HepG2 (cell line): ENCODE results near the gene PRSS22. TPM values are rescaled to one million over a fixed set of nuclear protein-coding genes. Genes with fewer than 3 reads are reported as not detected.

ENCODE experiments used
- ATAC-seq: fragments of 200-7000 bp; cut with Tn5 transposase; 3 replicates; pipeline ENCODE4 v1.9.1; 2020; ENCODE audit warnings: mild to moderate bottlenecking, moderate library complexity
- BruUV-seq: library from RNA; stranded (reverse); fragments of 400-500 nt; replicated peaks from 2 replicates; lab custom pipeline; 2021; lab: Mats Ljungman, UMichigan
- CTCF ChIA-PET: fragments of 300-600 bp; formaldehyde crosslinking; extraction: SDS; loops from one replicate; lab custom pipeline; 2021; ENCODE audit warnings: low total read pairs, inconsistent platforms, low intra/inter-chr PET ratio; lab: Yijun Ruan, JAX
- POLR2A ChIA-PET: fragments of 350-600 bp; sonication (Branson Sonifier 250); formaldehyde crosslinking; loops from one replicate; lab custom pipeline; 2020; ENCODE audit warnings: antibody characterized with exemption, inconsistent platforms; lab: Yijun Ruan, JAX
- DNase-seq: peaks from one replicate; pipeline ENCODE4 v3.0.0-alpha.2; 2015; ENCODE audit warnings: low spot score
- FAIRE-seq: peaks from 3 replicates; lab custom pipeline; 2011; peaks lifted over from hg19 to GRCh38; lab: Jason Lieb, UNC
- H2AFZ ChIP-seq: one replicate; pipeline ENCODE4 v1.6.1; 2011; ENCODE audit warnings: low read length, inconsistent platforms
- H3K27ac ChIP-seq: fragments of 300-600 bp; 3 replicates; pipeline ENCODE4 v1.8.0; 2011; ENCODE audit warnings: mixed run types, mild to moderate bottlenecking, mixed read lengths, low read length, inconsistent platforms; ENCODE audit not compliant: insufficient read depth; ENCODE audit errors: extremely low read length
- H3K27me3 ChIP-seq, 2 experiments: fragments of 200-600 bp in 1 of 2; 2 replicates in 1 of 2; 3 replicates in 1 of 2; pipeline versions ENCODE4 v1.6.0 to v1.8.0; 2011; ENCODE audit warnings: low read length in 2 of 2, mild to moderate bottlenecking in 2 of 2, moderate library complexity in 2 of 2, inconsistent platforms in 1 of 2; ENCODE audit not compliant: insufficient read depth in 2 of 2, control insufficient read depth in 1 of 2
- H3K36me3 ChIP-seq, 2 experiments: fragments of 200-600 bp in 1 of 2; replicated peaks in 1 of 2; 2 replicates in 1 of 2; 3 replicates in 1 of 2; pipeline versions ENCODE4 v1.5.1 to v1.8.0; 2011; ENCODE audit warnings: low read length in 2 of 2, inconsistent platforms in 1 of 2; ENCODE audit not compliant: insufficient read depth in 2 of 2, control insufficient read depth in 1 of 2
- H3K4me1 ChIP-seq: 2 replicates; pipeline ENCODE4 v1.5.1; 2012; ENCODE audit warnings: low read length, inconsistent platforms; ENCODE audit not compliant: insufficient read depth
- H3K4me2 ChIP-seq: 2 replicates; pipeline ENCODE4 v1.6.0; 2011; ENCODE audit warnings: low read depth, low read length, inconsistent platforms
- H3K4me3 ChIP-seq, 3 experiments: fragments of 200-600 bp in 1 of 3; sonication (generic), shearing (Covaris generic) in 1 of 3; replicated peaks in 1 of 3; 2 replicates each; pipeline ENCODE4 v1.5.1; 2011 to 2016; ENCODE audit warnings: low read length in 3 of 3, inconsistent platforms in 2 of 3, low read depth in 2 of 3, mild to moderate bottlenecking in 2 of 3, control low read depth in 1 of 3, mixed read lengths in 1 of 3; ENCODE audit not compliant: insufficient read depth in 1 of 3
- H3K79me2 ChIP-seq: one replicate; pipeline ENCODE4 v1.6.1; 2011; ENCODE audit warnings: low read length, inconsistent platforms; ENCODE audit not compliant: insufficient read depth
- H3K9ac ChIP-seq: 2 replicates; pipeline ENCODE4 v1.6.0; 2011; ENCODE audit warnings: mild to moderate bottlenecking, low read depth, low read length, inconsistent platforms; ENCODE audit not compliant: insufficient read depth
- H3K9me3 ChIP-seq: 2 replicates; pipeline ENCODE4 v1.5.1; 2012; ENCODE audit warnings: mild to moderate bottlenecking, low read length
- H4K20me1 ChIP-seq: 2 replicates; pipeline ENCODE4 v1.6.0; 2011; ENCODE audit warnings: inconsistent platforms, mild to moderate bottlenecking, low read length, moderate library complexity; ENCODE audit not compliant: insufficient read depth
- CC2D1A ChIP-seq: sonication (generic); formaldehyde crosslinking; IDR thresholded peaks from 2 replicates; pipeline ENCODE4 v1.8.1; 2023; ENCODE audit warnings: mild to moderate bottlenecking, missing genetic modification reagents
- ERF ChIP-seq: IDR thresholded peaks from 2 replicates; pipeline ENCODE4 v1.6.1; 2018; ENCODE audit warnings: missing biosample characterization, missing genetic modification reagents
- FOXK2 ChIP-seq: fragments of 450-650 bp; IDR thresholded peaks from 2 replicates; pipeline ENCODE4 v1.6.1; 2016
- NFAT5 ChIP-seq: sonication (generic); formaldehyde crosslinking; IDR thresholded peaks from 2 replicates; pipeline ENCODE4 v1.4.0; 2020; ENCODE audit warnings: missing genetic modification reagents
- NPAS2 ChIP-seq: sonication (generic); formaldehyde crosslinking; IDR thresholded peaks from 2 replicates; pipeline ENCODE4 v1.8.0; 2022; ENCODE audit warnings: mild to moderate bottlenecking, missing genetic modification reagents, borderline replicate concordance
- SP140L ChIP-seq: sonication (generic); formaldehyde crosslinking; IDR thresholded peaks from 2 replicates; pipeline ENCODE4 v1.4.0; 2020; ENCODE audit warnings: missing genetic modification reagents, borderline replicate concordance
- SRSF1 ChIP-seq: fragments of 200-400 bp; formaldehyde crosslinking; optimal IDR thresholded peaks from 2 replicates; pipeline ENCODE3; 2017; ENCODE audit warnings: mild to moderate bottlenecking, low read depth, low read length, moderate library complexity
- TCF12 ChIP-seq, 2 experiments: fragments of 450-650 bp in 1 of 2; sonication (generic) in 1 of 2; formaldehyde crosslinking in 1 of 2; IDR thresholded peaks; 2 replicates each; pipeline versions ENCODE4 v1.6.1 to v1.8.0; 2017 to 2022; ENCODE audit warnings: antibody characterized with exemption in 1 of 2, mild to moderate bottlenecking in 1 of 2, missing genetic modification reagents in 1 of 2, moderate library complexity in 1 of 2
- ZBTB46 ChIP-seq: sonication (generic); formaldehyde crosslinking; IDR thresholded peaks from 2 replicates; pipeline ENCODE4 v1.4.0; 2020; ENCODE audit warnings: mild to moderate bottlenecking, missing genetic modification reagents, borderline replicate concordance
- ZFYVE20 ChIP-seq: sonication (generic); formaldehyde crosslinking; IDR thresholded peaks from 2 replicates; pipeline ENCODE4 v1.8.0; 2023; ENCODE audit warnings: low read depth, mild to moderate bottlenecking, moderate library complexity, missing genetic modification reagents, borderline replicate concordance
- ZNF224 ChIP-seq: sonication (generic); formaldehyde crosslinking; IDR thresholded peaks from 2 replicates; pipeline ENCODE4 v1.5.0; 2020; ENCODE audit warnings: mild to moderate bottlenecking, missing genetic modification reagents
- ZNF607 ChIP-seq: sonication (generic); formaldehyde crosslinking; IDR thresholded peaks from 2 replicates; pipeline ENCODE4 v1.5.1; 2020; ENCODE audit warnings: missing genetic modification reagents, mild to moderate bottlenecking, borderline replicate concordance
- ZNF720 ChIP-seq: sonication (generic); formaldehyde crosslinking; IDR thresholded peaks from 2 replicates; pipeline ENCODE4 v1.4.0; 2020; ENCODE audit warnings: missing genetic modification reagents
- ZNF746 ChIP-seq: sonication (generic); formaldehyde crosslinking; IDR thresholded peaks from 2 replicates; pipeline ENCODE4 v1.8.0; 2022; ENCODE audit warnings: mild to moderate bottlenecking, missing genetic modification reagents
- ZNF83 ChIP-seq: sonication (generic); formaldehyde crosslinking; IDR thresholded peaks from 2 replicates; pipeline ENCODE4 v1.4.0; 2020; ENCODE audit warnings: missing genetic modification reagents, mild to moderate bottlenecking, borderline replicate concordance
- ZNF891 ChIP-seq: sonication (generic); formaldehyde crosslinking; IDR thresholded peaks from 2 replicates; pipeline ENCODE4 v1.5.0; 2020; ENCODE audit warnings: mild to moderate bottlenecking, missing genetic modification reagents
- WGBS: methylation state at CpG from one replicate; pipeline ENCODE4 v1.1.6; 2017; ENCODE audit warnings: low lambda C conversion rate; 5-methylcytosine and 5-hydroxymethylcytosine counted together
- in situ Hi-C: cut with HindIII; loops from 2 replicates; pipeline ENCODE4 v1.10.0; 2017; ENCODE audit warnings: low pct_unique_long_range_greater_than_20kb; ENCODE audit not compliant: extremely low pct_ligation_motif_present
- intact Hi-C: fragments of 100-400 bp; cut with micrococcal nuclease; formaldehyde crosslinking; loops from one replicate; pipeline ENCODE4 v1.10.0; 2022; ENCODE audit not compliant: unreplicated experiment
- polyA plus RNA-seq, 8 experiments: library from polyadenylated mRNA; depleted of rRNA in 3 of 8; stranded (reverse) in 7 of 8; unstranded in 1 of 8; fragments of >200 nt; fragmentation: Illumina TruSeq in 4 of 8; extraction: Trizol in 4 of 8; gene quantifications; 2 replicates each; pipeline versions ENCODE4 v1.2.1 to v1.2.3, GENCODE V29; 2011 to 2016; ENCODE audit warnings: low read depth in 4 of 8, missing spikeins in 1 of 8, mixed read lengths in 1 of 8; ENCODE audit not compliant: insufficient read depth in 1 of 8
- total RNA-seq, 5 experiments: library from RNA; depleted of rRNA; stranded (reverse); fragments of >200 nt; fragmentation: Illumina TruSeq; extraction: Trizol; gene quantifications; 2 replicates each; pipeline ENCODE4 v1.2.3, GENCODE V29; 2016; ENCODE audit warnings: low read depth in 1 of 5

The PRSS22 gene
- total and polyA plus RNA-seq, 2 of the 13 experiments (the other 11 are each of a cell fraction or from before 2014, with no cell fraction given): 0.24 to 0.32 TPM

- no peak overlapping the region for H3K4me3 ChIP-seq
- no peaks in the 10 kb centered on the region for H3K36me3 ChIP-seq
- WGBS: 16% methylated on average over 3 of the region's 3 CpGs
- H3K27ac ChIP-seq: no peak overlapping the region
- no peaks in the 10 kb centered on the region for H3K79me2 ChIP-seq
- ChIA-PET CTCF (interaction anchor here (0.6 kb wide), 1 partner anchor 8 kb away, joined by 3 read pairs; the partner anchor contains the start of gene PRSS21), POLR2A (no interaction called here)
- peaks cover 5 to 55% of the 10 kb centered on the region in 2 experiments; a peak in 4 of 5 replicates for H3K27me3 ChIP-seq
- no peaks in the 10 kb centered on the region for H4K20me1 ChIP-seq
- H3K9me3 ChIP-seq: no peaks in the 10 kb centered on the region
- ATAC-seq (no peak), DNase-seq (no peak), FAIRE-seq (no peak)
- BruUV-seq: no TSS peak
- intact Hi-C loops: no loop called here
- in situ Hi-C loops: no loop called here
- no peak overlapping the region for H2AFZ ChIP-seq
- H3K9ac ChIP-seq: no peak overlapping the region
- H3K4me1 ChIP-seq: peaks cover 7% of the 10 kb centered on the region; the same call in 1 of the 2 replicates
- H3K4me2 ChIP-seq: no peak overlapping the region
- TF ChIP-seq TCF12 (IDR thresholded peaks at IDR 0.05) (no peak), TCF12 (CRISPR knock-in tag; IDR thresholded peaks at IDR 0.05) (no peak), ZNF607 (no peak), ERF (no peak), ZNF224 (CRISPR knock-in tag) (no peak), SP140L (CRISPR knock-in tag) (no peak), CC2D1A (CRISPR knock-in tag) (no peak), ZNF746 (CRISPR knock-in tag) (no peak), ZNF83 (no peak), SRSF1 (no peak), NFAT5 (CRISPR knock-in tag) (no peak), FOXK2 (no peak), ZBTB46 (CRISPR knock-in tag) (no peak), ZNF720 (CRISPR knock-in tag) (no peak), ZFYVE20 (CRISPR knock-in tag) (no peak), ZNF891 (no peak), NPAS2 (no peak)
Observed at GRCh38 chr16:2809149-2809760, 48.7 kb downstream of the PRSS22 start.
